HUDEP-2 (cell line): Measurements from ENCODE around the gene ATP1B3.
A peak's percentile ranks its signal among the peaks of the same experiment; 100 is the strongest.
"Not testable (repeated sequence)": the region's sequence is repeated elsewhere in the genome, so short reads cannot be mapped to it uniquely, and the experiment has no call there.

ENCODE experiments used
- DNase-seq, 76 experiments: peaks; one replicate each; lab custom pipeline; 2025; ENCODE audit not compliant: unreplicated experiment in 76 of 76; lab: John Stamatoyannopoulos, UW

Gene ATP1B3

DNA sequence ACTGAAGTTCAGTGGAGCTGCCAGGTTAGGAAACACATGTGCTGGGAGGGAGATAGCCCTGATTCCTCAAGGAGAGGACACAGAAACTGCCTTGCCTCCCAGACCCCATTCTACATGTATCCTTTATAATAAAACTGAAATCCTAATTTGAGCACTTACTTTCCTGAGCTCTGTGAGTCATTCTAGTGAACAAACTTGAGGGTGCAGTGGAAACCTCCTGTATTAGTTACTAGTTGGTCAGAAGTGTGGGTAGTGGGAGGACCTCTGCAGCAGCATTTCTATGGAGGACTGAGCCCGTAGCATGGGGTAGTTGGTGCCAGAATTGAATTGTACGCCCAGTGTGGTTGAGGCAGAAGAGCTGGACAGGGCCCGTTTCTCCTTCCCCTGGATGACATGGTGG, 23.9 kb downstream of the ATP1B3 start:
- no peak for DNase-seq

DNA sequence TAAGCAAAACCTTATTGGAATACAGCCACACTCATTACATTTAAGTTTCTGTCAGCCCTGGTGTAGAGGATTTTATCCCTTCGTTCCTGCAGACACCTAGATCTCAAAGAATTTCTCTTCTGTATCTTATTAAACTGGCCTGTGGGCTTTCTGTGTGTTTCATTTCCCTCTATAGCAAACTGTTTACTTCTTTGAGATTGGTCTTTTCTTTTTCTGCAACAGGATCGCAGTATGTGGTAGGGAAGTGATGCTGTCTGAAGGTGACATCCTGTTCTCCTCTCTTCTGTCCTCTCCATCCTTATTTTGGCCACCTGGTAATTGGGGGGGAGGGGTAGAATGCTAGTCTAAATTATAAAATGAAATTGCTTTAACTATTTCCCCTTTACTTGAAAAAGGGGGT, 25.5 kb downstream of the ATP1B3 start:
- no peak for DNase-seq

DNA sequence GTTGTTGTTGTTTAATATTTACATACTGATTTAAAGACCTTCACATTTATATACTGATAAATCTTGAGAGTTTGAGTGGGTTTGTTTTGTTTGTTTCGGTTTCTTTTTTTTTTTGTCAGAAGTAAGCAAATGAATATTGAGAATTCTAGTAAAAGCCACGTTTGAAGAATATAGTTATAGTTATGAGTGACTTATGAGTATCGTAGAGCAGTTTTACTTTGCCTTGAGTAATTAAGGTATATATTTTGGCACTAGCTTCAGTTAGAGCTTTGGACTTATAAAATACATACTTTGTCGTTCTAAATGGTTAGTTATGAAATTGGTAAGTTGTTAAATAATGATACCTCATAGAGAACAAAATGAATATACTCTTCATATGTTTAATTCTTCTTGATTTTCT, 27.8 kb downstream of the ATP1B3 start:
- DNase-seq, result no peak

DNA sequence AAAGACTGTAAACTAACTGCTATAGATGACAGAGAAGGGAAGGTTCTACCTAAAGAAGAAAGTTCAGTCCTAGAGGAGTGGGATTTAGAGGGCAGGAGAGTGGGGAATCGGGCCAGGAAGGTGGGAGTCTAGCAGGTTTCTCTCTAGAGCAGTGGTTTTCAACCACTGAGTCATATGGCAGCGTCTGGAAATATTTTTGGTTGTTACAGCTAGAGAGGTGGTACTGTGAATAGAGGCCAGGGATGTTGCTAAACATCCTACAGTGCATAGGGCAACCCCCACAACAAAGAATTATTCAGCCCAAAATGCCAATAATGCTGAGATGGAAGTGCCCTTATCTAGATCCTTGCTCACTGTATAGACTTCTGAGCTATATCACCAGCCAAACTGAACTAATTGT, 28.7 kb downstream of the ATP1B3 start:
- DNase-seq, result no peak

DNA sequence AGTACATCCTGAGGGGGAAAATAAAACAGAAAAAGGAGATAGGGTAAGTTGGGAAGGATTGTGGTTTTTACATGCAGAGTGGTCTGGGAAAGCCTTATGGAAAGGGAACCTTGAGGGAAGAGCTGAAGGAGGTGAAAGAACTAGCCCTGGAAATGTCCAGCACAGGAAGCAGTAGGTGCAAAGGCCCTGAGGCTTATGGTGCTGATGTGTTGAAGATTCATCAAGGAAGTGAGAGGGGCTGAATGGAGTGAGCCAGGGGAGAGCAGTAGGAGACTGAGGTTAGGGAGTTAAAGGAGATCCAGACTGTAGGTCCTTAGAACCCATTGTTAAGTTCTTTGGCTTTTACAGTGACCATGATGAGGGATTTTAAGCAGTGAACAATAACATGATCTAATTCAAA, 33.0 kb downstream of the ATP1B3 start:
- DNase-seq, result no peak

DNA sequence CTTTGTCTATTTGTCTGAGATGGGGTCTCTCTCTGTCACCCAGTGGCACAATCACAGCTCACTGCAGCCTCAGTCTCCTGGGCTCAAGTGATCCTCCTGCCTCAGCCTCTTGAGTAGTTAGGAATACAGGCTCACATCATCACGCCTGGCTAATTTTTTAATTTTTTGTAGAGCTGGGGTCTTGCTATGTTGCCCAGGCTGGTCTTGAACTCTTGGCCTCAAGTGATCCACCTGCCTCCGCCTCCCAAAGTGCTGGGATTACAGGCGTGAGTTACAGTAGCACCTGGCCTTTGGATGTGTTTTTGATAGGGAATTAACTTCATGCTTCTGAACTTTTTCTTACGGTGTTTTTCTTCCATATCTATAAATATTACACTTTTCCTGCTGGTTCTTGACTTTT, 33.5 kb downstream of the ATP1B3 start:
- DNase-seq, result not testable (repeated sequence)

DNA sequence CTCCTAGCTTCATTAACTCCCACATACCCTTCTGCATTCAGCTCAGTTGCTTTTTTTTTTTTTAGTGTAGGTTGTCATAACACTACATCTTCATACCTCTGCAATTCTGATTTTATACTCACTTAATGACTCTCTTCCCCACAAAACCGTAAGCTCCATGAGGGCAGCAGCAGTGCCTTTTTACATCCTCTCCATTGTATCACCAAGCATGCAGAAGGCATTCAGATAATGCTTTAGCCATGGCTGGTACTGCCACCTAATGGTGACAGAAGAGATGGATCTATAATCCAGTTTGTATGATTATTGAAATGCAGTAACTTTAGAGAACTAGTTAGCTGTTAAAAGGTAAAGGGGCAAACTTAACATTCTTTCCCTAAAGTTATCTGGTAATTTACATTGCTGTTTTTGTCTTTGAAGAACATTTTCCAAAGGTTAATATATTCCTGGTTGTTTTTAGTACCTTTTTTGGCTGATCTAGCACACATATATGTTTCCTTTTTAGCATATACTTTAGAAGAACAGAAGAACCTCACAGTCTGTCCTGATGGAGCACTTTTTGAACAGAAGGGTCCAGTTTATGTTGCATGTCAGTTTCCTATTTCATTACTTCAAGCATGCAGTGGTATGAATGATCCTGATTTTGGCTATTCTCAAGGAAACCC, 36.8 kb downstream of the ATP1B3 start:
- DNase-seq, result peak in 58 of 76 experiments; percentile 1 to 77 (median 39)

DNA sequence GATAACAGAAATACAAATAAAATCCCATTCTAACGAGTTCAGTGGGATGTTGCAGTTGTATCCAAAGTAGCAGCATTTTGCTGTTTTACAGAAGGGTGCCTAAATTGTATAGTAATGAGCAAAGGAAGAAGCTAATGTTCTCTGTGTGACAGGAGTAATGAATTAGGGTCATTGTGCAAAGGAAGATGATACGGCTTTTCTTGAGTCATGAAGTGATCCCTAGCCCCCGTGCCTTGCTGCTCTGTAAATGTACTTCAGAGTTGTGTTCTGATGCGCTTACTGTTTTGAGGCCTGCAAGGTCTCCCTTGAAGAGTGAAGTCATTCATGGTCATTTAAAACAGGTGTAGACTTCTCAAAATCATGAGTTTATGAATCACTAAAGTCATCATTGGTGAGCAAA, 37.9 kb downstream of the ATP1B3 start:
- DNase-seq, result no peak

DNA sequence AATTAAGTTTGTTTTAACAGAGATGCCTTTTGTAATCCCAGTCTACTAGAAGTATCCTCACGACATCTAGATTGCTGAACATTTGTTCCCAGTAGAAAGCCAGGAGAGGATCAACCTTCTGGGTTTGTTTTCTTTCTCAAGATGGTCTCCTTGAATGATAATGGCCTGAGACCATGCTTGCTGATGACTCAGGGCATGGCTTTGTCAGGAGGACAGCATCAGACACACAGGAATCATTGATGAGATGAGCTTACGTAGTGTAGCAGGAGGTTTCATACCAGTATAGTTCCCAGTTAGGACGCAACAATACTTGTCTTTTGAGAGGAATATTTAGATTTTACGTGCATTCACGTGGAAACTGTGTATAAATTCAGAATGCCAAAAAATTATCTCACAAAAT, 38.6 kb downstream of the ATP1B3 start:
- DNase-seq, result no peak

DNA sequence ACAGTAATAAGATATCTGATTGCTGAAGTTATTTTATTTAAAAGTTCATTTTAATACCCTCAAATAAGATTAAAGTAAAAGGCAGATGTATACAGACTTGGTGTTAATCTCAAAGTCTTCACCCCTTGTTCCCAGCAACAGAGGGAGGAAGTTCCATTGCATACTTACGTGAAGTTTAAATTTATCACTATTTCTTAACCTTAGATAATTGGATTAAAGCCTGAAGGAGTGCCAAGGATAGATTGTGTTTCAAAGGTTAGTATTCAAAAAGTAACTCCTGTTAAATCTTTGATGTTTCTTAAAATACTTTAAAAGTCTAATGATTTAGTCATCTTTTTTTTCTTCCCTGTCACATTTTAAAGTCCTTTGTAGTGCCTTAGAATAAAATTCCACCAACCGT, 39.3 kb downstream of the ATP1B3 start:
- DNase-seq, result no peak

DNA sequence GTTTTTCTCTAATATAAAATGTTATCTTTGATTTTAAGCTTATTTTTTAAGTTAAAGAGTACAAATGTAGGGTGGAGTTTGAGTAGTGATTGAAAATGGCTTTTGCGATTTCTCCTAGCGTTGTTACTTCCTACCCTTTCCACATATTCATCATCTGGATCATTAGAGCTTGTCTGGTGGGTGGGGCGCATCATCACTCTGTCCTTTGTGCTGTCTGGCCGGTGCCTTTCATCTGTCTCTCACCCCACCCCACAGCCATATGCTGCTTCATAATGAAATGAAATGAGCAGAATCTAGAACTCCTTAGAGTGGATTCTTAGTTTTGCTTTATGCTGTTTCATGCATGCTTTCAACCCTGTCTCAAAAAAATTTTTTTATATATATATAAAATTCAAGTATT, 44.3 kb downstream of the ATP1B3 start:
- DNase-seq, result no peak

DNA sequence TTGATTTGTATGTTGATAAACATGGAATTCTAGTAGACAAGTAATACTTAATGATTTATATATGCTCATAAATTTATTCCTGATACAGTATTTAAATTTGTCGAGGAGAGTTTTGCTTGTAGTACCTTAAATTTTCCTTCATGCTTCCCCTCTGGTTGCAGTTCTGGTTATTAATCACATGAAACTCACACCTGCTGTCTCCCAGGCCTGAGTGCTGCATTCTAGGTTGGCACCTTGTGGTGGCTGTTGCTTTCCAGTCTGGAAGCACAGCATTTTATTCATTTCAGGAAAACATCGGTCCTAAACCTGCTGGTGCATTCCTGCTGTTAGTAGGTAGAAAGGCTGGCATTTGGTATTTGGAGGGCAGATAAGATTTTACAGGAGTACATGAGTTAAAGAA, 44.9 kb downstream of the ATP1B3 start:
- no peak for DNase-seq

DNA sequence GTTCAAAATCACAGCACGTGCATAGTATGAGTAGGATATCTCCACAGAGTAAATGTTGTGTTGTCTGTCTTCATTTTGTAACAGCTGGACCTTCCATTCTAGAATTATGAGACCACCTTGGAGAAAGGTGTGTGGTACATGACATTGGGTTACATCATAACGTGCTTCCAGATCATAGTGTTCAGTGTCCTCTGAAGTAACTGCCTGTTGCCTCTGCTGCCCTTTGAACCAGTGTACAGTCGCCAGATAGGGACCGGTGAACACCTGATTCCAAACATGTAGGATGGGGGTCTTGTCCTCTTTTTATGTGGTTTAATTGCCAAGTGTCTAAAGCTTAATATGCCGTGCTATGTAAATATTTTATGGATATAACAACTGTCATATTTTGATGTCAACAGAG, 49.2 kb downstream of the ATP1B3 start:
- DNase-seq, result not testable (repeated sequence)

DNA sequence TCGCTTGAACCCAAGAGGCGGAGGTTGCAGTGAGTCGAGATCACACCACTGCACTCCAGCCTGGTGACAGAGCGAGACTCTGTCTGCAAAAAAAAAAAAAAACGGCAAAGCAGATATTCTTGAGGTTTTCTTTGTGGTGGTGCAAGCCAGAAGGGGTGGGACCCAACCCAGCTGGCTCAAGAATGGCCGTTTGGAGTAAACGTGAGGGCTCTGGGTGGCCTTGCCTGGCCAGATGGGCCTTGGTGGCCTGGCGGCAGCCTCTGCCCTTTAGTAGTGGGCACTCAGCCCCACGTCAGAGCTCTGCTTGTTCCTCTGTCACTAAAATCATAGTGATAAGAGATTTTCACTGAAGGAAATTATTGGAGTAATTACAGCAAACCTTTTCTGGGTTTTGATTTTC, 50.5 kb downstream of the ATP1B3 start:
- no peak for DNase-seq

DNA sequence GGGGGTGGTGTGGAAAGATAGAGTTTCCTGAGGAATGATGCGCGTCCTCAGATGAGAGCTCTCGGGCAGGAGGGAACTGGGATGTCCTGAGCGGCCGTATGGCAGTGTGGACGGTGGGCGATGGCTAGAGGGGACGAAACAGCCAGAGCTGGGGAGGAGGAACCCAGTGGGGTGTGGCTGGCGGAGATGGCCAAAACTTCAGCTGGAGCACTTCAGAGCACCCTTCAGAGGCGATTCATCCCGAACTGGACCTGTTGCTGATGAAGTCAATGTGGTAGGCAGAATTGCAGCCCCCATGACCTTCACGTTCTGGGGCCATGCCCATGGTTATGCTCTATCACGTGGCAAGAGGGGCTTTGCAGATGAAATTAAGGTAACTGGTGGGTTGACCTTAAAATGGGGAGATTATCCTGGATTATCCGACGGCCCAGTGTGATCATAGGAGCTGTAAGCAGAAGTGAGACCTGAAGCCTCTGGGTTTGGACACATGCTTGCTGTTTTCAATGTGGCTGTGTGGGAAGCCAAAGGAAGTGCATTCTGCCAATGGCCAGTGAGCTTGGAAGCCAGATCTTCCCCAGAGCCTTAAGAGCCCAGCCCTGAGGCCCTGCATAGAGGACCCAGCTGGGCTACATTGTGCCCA, 52.3 kb downstream of the ATP1B3 start:
- no peak for DNase-seq

DNA sequence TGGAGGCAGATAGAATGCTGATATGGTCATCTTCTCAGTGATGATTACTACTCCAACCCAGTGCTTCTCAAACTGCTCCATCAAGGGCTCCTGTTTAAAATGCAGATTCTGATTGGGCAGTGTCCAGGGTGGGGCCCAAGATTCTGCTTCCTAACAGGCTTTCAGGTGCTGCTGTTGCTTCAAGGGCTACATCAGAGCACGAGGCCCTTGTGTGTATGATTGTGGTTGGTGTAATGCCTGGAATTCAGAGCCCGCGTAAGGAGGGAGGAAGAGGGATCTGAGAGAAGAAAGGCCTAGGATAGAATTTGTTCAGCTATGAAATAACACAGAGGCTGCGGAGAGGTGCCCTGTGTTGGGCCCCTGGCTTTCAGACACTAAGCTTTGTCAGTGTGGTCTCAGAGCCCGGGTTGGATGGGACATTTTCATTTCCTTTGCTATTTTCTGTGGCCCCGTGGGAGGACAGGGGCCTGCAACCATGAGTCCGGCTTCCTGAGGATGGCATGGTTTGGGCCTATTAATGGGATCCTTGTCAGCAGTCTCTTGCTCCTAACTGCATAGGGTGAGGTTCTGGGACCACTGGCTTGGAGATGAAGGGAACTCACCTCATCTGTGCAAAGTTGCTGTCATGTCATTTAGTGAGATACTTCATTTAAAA, 53.0 kb downstream of the ATP1B3 start:
- no peak for DNase-seq

DNA sequence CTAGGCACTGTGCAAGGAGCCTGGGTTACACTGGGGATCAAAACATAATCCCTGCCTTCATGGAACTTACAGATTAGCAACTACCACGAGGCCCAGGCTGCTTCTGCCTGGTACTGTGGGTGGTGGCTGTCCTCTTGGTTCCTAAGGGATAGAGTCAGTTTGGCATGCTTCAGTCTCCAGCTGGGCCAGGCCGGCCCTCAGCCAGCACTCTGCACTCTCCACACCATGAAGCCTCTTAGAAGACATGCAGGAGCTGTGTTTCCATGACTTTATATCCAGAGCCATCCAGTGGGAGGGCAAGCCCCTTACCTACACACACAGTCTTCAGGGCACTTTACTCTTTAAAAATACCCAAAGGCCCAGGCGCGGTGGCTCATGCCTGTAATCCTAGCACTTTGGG, 54.4 kb downstream of the ATP1B3 start:
- DNase-seq, result no peak

DNA sequence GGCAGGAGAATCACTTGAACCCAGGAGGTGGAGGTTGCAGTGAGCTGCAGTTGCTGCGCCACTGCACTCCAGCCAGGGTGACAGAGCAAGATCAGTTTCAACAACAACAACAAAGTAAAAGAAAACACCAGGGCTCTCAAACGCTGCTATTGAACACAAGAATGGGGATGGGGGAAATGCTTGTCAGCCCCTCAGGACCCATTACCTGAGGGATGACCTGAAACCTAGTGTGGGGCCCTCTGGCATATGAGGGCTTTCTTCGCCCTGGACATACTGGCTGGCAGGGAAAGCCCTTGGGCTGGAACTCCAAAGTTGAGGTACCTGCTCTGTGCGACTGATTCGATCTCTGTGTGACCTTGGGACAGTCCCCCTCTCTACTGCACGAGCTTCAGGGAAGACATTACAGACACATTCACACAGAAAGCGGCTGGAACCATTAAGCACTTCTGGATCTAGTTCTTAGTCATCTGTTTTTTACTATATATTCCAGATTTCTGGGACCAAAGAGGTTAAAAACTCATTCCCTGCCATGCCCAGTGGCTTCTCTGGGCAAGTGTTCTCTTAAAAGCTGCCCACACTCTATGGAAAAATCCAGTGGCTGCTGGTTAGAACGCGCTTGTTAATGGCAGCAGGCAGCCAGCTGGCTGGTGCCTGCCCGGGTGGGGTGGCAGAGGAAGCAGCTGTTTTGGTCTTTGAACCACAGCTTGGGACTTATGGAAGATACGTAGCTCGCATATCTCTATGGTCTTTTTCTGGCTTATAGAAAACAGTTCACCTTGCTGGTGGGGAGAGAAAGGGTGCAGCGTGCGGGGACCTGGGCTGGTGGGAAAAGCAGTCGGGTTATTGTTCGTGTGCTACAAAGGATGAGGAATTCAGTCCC, 57.2 kb downstream of the ATP1B3 start:
- DNase-seq, result no peak

DNA sequence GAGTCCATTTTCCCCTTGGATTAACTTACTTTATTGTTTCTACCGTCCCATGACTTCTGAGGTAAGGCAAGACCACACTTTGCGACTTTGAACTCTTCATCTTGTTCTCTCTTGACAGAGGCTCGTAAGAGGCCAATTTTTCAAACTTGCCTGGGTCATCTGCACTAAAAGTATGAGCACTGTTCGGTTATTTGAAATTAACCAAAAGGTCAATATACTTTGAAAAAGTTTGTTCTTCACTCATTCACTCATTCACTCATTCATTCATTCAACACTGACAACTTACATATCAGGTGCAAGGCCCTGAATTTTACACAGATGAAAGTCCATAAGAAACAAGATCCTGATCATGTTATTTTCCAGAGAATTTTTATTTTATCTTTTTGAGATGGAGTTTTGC, 57.9 kb downstream of the ATP1B3 start:
- DNase-seq, result no peak

DNA sequence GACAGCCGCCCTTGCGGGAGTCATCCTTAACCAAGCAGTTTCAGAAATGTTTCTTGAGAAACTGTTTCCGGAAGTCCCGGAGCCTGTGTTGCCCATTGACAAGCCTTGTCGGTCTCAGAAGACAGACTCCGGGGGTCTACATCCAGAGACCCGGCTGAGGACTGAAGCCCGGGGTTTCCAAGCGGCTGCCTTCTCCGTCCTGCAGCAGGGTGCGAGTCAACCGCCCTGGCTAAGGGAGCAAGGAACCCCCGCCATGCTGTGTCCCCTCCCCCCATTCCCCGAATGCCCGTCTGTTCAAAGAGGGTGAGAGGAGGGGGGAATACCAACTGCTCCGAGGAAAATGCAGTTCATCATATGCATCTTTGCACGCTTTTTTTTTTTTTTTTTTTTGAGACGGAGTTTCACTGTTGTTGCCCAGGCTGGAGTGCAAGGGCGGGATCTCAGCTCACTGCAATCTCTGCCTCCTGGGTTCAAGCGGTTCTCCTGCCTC, 61.6 kb downstream of the ATP1B3 start:
- DNase-seq, result no peak

DNA sequence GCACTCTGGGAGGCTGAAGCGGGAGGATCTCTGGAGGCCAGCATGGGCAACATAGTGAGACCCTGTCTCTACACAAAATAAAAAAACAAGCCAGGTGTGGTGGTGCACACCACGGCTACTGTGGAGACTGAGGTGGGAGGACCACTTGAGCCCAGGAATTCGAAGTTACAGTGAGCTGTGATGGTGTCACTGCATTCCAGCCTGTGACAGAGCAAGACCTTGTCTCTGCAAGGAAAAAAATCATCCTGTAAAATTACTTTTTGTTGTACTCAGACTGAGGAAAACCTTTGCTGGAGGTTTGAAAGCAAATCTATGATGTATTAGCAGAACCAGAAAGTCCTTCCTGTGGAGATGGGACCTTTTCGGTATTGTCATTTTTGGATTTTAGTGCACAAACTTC, 63.3 kb downstream of the ATP1B3 start:
- no peak for DNase-seq
